ENCODE results near the gene ATAD3C. TPM values are rescaled to one million over a fixed set of nuclear protein-coding genes. Genes with fewer than 3 reads are reported as not detected.

ATAD3C gene
- total RNA-seq, 3 donors from 2014 or later (not counting 1 experiment from before 2014, with no cell fraction given) = 0.13 to 2.2 (median 1.5) TPM

DNA sequence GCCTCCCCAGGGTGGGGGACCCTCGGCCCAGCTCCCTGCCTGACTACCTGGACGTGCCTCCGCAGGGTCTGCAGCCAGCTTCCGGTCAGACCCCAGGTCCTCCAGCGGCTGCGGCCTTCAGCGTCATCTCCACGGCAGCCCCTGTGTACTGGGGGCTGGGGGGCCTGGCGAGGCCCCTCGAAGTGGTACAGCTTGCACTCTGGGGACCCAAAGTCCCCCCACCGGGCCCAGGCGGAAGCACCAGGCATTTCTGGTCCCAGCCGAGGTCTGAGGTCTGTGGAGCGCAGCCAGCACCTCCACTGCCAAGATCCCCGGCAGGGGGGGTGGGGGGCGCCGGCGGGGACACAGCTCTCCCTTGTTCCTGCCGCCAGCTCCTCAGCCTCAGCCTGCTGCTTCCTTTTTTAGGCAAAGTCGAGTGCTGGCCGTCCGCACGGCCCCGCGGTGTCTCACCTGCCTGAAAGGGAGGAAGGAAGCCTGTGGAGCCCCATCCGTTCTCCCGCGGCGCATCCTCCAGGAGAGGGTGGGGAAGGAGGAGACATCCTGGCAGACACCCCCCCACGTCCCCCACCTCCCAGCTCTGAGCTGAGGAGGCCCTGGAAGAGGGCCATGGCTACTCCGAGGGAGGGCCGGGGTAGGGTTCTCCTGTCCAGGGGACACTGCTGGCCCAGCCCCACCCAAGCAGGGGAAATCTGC, 15.2 kb upstream of the ATAD3C start:
- Mint-ChIP-seq H3K36me3 (no peaks in the 10 kb centered on the region), H3K4me1 (peaks cover 0 to 4% of the 10 kb centered on the region in 2 donors), H3K27me3 (ENCODE audit: low read depth in 2 of 2) (peaks cover 0 to 14% of the 10 kb centered on the region in 2 donors), H3K4me3 (no peak overlapping the region), H3K9me3 (no peaks in the 10 kb centered on the region), H3K27ac (no peak overlapping the region)
- Histone ChIP-seq H3K36me3 (ENCODE audit: control insufficient read depth, insufficient read depth, low read length) (no peaks in the 10 kb centered on the region), H3K9me3 (ENCODE audit: control insufficient read depth, insufficient read depth, low read length) (no peaks in the 10 kb centered on the region), H3K4me1 (ENCODE audit: control insufficient read depth, insufficient read depth, low read length) (peaks cover 21% of the 10 kb centered on the region), H3K4me3 (ENCODE audit: low read length) (no peak overlapping the region), H3K27ac (ENCODE audit: low read length) (no peak overlapping the region), H3K27me3 (ENCODE audit: control insufficient read depth, insufficient read depth, low read length) (peaks cover 38% of the 10 kb centered on the region)
- 7% methylated on average over 31 of the region's 32 CpGs for WGBS (ENCODE audit: insufficient coverage)
- ATAC-seq (no peak), DNase-seq (no peak)
- intact Hi-C loops (cut with micrococcal nuclease) = no loop called here
- TF ChIP-seq CTCF (IDR thresholded peaks at IDR 0.05) = no peak

DNA sequence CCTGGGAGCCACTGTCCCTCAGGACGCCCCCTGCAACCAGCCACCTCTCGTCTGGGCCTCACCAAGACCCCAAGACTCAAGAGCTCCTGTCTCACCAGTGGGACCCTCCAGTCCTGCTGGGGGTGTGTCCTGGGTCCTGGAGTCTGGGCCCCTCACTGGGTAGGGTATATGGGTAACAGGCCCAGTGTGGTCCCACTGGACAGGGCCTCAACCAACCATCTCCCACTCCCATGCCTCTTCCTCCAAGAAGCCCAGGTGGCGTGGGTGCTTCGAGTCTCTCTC, 14.7 kb upstream of the ATAD3C start:
- no peaks in the 10 kb centered on the region for H3K9me3 Mint-ChIP-seq
- H3K27ac Mint-ChIP-seq = no peak overlapping the region
- DNase-seq (no peak), ATAC-seq (no peak)
- Histone ChIP-seq H3K27ac (ENCODE audit: low read length) (no peak overlapping the region), H3K4me3 (ENCODE audit: low read length) (no peak overlapping the region), H3K27me3 (ENCODE audit: control insufficient read depth, insufficient read depth, low read length) (peaks cover 38% of the 10 kb centered on the region), H3K4me1 (ENCODE audit: control insufficient read depth, insufficient read depth, low read length) (peaks cover 21% of the 10 kb centered on the region), H3K9me3 (ENCODE audit: control insufficient read depth, insufficient read depth, low read length) (no peaks in the 10 kb centered on the region), H3K36me3 (ENCODE audit: control insufficient read depth, insufficient read depth, low read length) (no peaks in the 10 kb centered on the region)
- peak overlapping the region; percentile 9 for H3K4me3 Mint-ChIP-seq
- no peak for TF ChIP-seq CTCF (IDR thresholded peaks at IDR 0.05)
- peaks cover 0 to 14% of the 10 kb centered on the region in 2 donors for H3K27me3 Mint-ChIP-seq (ENCODE audit: low read depth in 2 of 2)
- no peaks in the 10 kb centered on the region for H3K36me3 Mint-ChIP-seq
- intact Hi-C loops (cut with micrococcal nuclease) = no loop called here
- 59% methylated on average over 4 of the region's 4 CpGs for WGBS (ENCODE audit: insufficient coverage)
- H3K4me1 Mint-ChIP-seq = peaks cover 0 to 4% of the 10 kb centered on the region in 2 donors

GRCh38 chr1:1435106-1435903, 14.2 kb upstream of the ATAD3C start, which contains the start of gene VWA1:
VWA1 (plus strand) TSS chr1:1435690; CDS start chr1:1435749, 59 bp downstream.
- Mint-ChIP-seq H3K4me3 (peak within 1 kb of the TSS; percentile 58), H3K9me3 (no peaks in the 10 kb centered on the region), H3K27me3 (ENCODE audit: low read depth in 2 of 2) (peaks cover 0 to 14% of the 10 kb centered on the region in 2 donors), H3K36me3 (no peaks in the 10 kb centered on the region), H3K27ac (no peak within 1 kb of the TSS), H3K4me1 (peaks cover 0 to 4% of the 10 kb centered on the region in 2 donors)
- no peak for TF ChIP-seq CTCF (IDR thresholded peaks at IDR 0.05)
- ATAC-seq (peak; percentile 62 to 90 (median 89)), DNase-seq (peak; percentile 51 to 72)
- Histone ChIP-seq H3K4me1 (ENCODE audit: control insufficient read depth, insufficient read depth, low read length) (peaks cover 21% of the 10 kb centered on the region), H3K27me3 (ENCODE audit: control insufficient read depth, insufficient read depth, low read length) (peaks cover 38% of the 10 kb centered on the region), H3K36me3 (ENCODE audit: control insufficient read depth, insufficient read depth, low read length) (no peaks in the 10 kb centered on the region), H3K27ac (ENCODE audit: low read length) (no peak within 1 kb of the TSS), H3K9me3 (ENCODE audit: control insufficient read depth, insufficient read depth, low read length) (no peaks in the 10 kb centered on the region), H3K4me3 (ENCODE audit: low read length) (no peak within 1 kb of the TSS)
- intact Hi-C loops (cut with micrococcal nuclease) = no loop called here
- WGBS (ENCODE audit: insufficient coverage) = 7% methylated on average over 89 of the region's 89 CpGs

Data from natural killer cell (primary cell).